C4-2B (cell line): ENCODE measurements around the gene KCNMA1.

Source experiments
- ZFX ChIP-seq: fragments of 450-650 bp; IDR thresholded peaks from 2 replicates; pipeline ENCODE4 v1.6.1; 2017
- TF ChIP-seq, protein P1 (sequence below): fragments of 450-650 bp; conservative IDR thresholded peaks from 2 replicates; pipeline ENCODE4 v1.5.1; 2017; ENCODE audit warnings: mild to moderate bottlenecking

DNA sequence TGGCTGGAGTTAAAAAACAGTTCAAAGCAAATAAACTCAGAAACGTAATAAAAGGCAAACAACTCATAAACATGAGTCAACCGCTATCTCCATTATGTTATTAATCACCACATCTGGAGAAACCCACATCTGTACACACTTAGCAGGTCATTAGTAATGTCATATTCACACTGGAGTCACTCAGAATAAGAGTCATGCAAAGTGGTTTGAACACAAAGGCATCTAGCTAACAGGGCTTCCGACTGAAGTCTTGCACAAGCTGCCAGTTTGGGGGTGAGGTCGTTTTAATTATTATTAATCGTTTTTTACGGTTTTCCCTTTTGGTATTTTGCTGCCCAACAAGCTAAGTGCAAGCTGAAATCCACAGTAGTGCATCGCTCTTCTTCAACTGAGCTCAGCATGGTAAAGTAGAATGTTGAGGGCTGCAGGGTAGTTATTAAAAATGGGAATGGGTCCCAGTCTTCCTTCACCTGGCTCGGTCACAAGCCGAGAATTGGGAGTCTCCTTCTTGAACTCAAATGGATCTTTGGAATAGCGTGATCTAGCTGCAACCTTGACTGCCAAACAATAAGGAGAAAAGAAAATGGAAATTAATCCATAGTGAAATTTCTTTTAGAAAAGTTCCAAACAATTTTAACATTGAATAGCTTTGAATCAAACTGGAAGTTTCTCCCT is 663.5 kb downstream of the KCNMA1 start:
- TF ChIP-seq, protein P1, sequence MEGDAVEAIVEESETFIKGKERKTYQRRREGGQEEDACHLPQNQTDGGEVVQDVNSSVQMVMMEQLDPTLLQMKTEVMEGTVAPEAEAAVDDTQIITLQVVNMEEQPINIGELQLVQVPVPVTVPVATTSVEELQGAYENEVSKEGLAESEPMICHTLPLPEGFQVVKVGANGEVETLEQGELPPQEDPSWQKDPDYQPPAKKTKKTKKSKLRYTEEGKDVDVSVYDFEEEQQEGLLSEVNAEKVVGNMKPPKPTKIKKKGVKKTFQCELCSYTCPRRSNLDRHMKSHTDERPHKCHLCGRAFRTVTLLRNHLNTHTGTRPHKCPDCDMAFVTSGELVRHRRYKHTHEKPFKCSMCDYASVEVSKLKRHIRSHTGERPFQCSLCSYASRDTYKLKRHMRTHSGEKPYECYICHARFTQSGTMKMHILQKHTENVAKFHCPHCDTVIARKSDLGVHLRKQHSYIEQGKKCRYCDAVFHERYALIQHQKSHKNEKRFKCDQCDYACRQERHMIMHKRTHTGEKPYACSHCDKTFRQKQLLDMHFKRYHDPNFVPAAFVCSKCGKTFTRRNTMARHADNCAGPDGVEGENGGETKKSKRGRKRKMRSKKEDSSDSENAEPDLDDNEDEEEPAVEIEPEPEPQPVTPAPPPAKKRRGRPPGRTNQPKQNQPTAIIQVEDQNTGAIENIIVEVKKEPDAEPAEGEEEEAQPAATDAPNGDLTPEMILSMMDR: no peak
- no peak for TF ChIP-seq ZFX
